SK-N-SH treated with all-trans-retinoic acid at 6 μM for 48 hours (cell line): ENCODE results near the gene MALRD1.

Experiments used
- ARNTL ChIP-seq: fragments of 450-650 bp; formaldehyde crosslinking; IDR thresholded peaks from 2 replicates; pipeline ENCODE4 v1.5.0; 2020; ENCODE audit warnings: low read depth, mild to moderate bottlenecking, moderate library complexity, borderline replicate concordance
- BACH2 ChIP-seq: fragments of 250-450 bp; sonication (Bioruptor Pico); IDR thresholded peaks from 2 replicates; pipeline ENCODE4 v1.9.0; 2021; ENCODE audit warnings: mild to moderate bottlenecking, borderline replicate concordance
- CSDC2 ChIP-seq: fragments of 250-450 bp; sonication (Bioruptor Pico); IDR thresholded peaks from 2 replicates; pipeline ENCODE4 v1.5.0; 2020; ENCODE audit warnings: mild to moderate bottlenecking, moderate library complexity
- PPARA ChIP-seq: fragments of 250-450 bp; sonication (Bioruptor Pico); IDR thresholded peaks from 2 replicates; pipeline ENCODE4 v1.5.0; 2020; ENCODE audit warnings: mild to moderate bottlenecking, borderline replicate concordance
- TCF4 ChIP-seq: fragments of 250-450 bp; sonication (Bioruptor Pico); IDR thresholded peaks from 2 replicates; pipeline ENCODE4 v1.8.0; 2021; ENCODE audit warnings: mild to moderate bottlenecking, moderate library complexity, borderline replicate concordance
- ZC3H10 ChIP-seq: fragments of 250-450 bp; sonication (Bioruptor Pico); IDR thresholded peaks from 2 replicates; pipeline ENCODE4 v1.5.1; 2021; ENCODE audit warnings: mild to moderate bottlenecking, moderate library complexity
- ZFP3 ChIP-seq: fragments of 250-450 bp; sonication (Bioruptor Pico); IDR thresholded peaks from 2 replicates; pipeline ENCODE4 v1.5.0; 2020; ENCODE audit warnings: mild to moderate bottlenecking, moderate library complexity
- ZFP30 ChIP-seq: fragments of 450-650 bp; formaldehyde crosslinking; IDR thresholded peaks from 2 replicates; pipeline ENCODE4 v1.5.0; 2022; ENCODE audit warnings: mild to moderate bottlenecking, moderate library complexity
- ZNF70 ChIP-seq: fragments of 450-650 bp; formaldehyde crosslinking; IDR thresholded peaks from 2 replicates; pipeline ENCODE4 v1.5.0; 2020; ENCODE audit warnings: mild to moderate bottlenecking, moderate library complexity
- ZNF8 ChIP-seq: fragments of 450-650 bp; formaldehyde crosslinking; IDR thresholded peaks from 2 replicates; pipeline ENCODE4 v1.5.0; 2020; ENCODE audit warnings: mild to moderate bottlenecking, moderate library complexity
- TF ChIP-seq, protein P1 (sequence below): fragments of 250-450 bp; sonication (Bioruptor Pico); IDR thresholded peaks from 2 replicates; pipeline ENCODE4 v1.5.0; 2020; ENCODE audit warnings: mild to moderate bottlenecking, moderate library complexity
- TF ChIP-seq, protein P2 (sequence below): fragments of 250-450 bp; sonication (Bioruptor Pico); IDR thresholded peaks from 2 replicates; pipeline ENCODE4 v1.8.0; 2020; ENCODE audit warnings: mild to moderate bottlenecking, moderate library complexity, borderline replicate concordance

DNA sequence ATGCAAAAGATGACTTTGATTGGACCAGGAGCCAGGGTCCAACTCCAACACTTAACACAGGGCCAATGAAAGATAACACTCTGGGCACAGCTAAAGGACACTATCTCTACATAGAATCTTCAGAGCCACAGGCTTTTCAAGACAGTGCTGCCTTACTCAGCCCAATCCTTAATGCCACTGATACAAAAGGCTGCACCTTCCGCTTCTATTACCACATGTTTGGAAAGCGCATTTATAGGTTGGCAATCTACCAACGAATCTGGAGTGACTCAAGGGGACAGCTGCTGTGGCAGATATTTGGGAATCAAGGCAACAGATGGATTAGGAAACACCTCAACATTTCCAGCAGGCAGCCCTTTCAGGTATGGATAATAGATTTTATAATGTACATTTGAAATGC, 160.7 kb downstream of the MALRD1 start:
- TF ChIP-seq ZNF8 (CRISPR knock-in tag) = no peak
- TF ChIP-seq ZNF70 (CRISPR knock-in tag) = no peak
- no peak for TF ChIP-seq CSDC2
- TF ChIP-seq, protein P1, sequence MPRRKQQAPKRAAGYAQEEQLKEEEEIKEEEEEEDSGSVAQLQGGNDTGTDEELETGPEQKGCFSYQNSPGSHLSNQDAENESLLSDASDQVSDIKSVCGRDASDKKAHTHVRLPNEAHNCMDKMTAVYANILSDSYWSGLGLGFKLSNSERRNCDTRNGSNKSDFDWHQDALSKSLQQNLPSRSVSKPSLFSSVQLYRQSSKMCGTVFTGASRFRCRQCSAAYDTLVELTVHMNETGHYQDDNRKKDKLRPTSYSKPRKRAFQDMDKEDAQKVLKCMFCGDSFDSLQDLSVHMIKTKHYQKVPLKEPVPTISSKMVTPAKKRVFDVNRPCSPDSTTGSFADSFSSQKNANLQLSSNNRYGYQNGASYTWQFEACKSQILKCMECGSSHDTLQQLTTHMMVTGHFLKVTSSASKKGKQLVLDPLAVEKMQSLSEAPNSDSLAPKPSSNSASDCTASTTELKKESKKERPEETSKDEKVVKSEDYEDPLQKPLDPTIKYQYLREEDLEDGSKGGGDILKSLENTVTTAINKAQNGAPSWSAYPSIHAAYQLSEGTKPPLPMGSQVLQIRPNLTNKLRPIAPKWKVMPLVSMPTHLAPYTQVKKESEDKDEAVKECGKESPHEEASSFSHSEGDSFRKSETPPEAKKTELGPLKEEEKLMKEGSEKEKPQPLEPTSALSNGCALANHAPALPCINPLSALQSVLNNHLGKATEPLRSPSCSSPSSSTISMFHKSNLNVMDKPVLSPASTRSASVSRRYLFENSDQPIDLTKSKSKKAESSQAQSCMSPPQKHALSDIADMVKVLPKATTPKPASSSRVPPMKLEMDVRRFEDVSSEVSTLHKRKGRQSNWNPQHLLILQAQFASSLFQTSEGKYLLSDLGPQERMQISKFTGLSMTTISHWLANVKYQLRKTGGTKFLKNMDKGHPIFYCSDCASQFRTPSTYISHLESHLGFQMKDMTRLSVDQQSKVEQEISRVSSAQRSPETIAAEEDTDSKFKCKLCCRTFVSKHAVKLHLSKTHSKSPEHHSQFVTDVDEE (CRISPR knock-in tag) = peak; percentile 48; the same call in 1 of the 2 replicates
- no peak for TF ChIP-seq ZC3H10 (CRISPR knock-in tag)
- TF ChIP-seq, protein P2, sequence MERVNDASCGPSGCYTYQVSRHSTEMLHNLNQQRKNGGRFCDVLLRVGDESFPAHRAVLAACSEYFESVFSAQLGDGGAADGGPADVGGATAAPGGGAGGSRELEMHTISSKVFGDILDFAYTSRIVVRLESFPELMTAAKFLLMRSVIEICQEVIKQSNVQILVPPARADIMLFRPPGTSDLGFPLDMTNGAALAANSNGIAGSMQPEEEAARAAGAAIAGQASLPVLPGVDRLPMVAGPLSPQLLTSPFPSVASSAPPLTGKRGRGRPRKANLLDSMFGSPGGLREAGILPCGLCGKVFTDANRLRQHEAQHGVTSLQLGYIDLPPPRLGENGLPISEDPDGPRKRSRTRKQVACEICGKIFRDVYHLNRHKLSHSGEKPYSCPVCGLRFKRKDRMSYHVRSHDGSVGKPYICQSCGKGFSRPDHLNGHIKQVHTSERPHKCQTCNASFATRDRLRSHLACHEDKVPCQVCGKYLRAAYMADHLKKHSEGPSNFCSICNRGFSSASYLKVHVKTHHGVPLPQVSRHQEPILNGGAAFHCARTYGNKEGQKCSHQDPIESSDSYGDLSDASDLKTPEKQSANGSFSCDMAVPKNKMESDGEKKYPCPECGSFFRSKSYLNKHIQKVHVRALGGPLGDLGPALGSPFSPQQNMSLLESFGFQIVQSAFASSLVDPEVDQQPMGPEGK (CRISPR knock-in tag) = no peak
- peak; percentile 64; the same call in 1 of the 2 replicates for TF ChIP-seq TCF4 (CRISPR knock-in tag)
- TF ChIP-seq BACH2 (CRISPR knock-in tag) = no peak
- TF ChIP-seq ZFP30 (CRISPR knock-in tag) = no peak
- TF ChIP-seq PPARA = no peak
- TF ChIP-seq ZFP3 = no peak
- TF ChIP-seq ARNTL (CRISPR knock-in tag) = no peak
